ENCODE measurements around the gene OSGEPL1. TPM values are rescaled to one million over a fixed set of nuclear protein-coding genes. Genes with fewer than 3 reads are reported as not detected.
A peak's percentile ranks its signal among the peaks of the same experiment; 100 is the strongest.

Gene OSGEPL1
- total and polyA plus RNA-seq, 8 donors: 7.2 to 27.7 (median 24.4) TPM

- intact Hi-C loops (cut with DNase I): no loop called here
- H3K4me3 ChIP-seq: no peak overlapping the region
- H3K36me3 ChIP-seq: no peaks in the 10 kb centered on the region
- no peaks in the 10 kb centered on the region for H3K27me3 ChIP-seq
- DNase-seq: peak in 1 of 4 donors; percentile 51
- peak; percentile 75 for ATAC-seq
- no peak overlapping the region for H3K27ac ChIP-seq
- TF ChIP-seq CTCF (IDR thresholded peaks at IDR 0.05): peak; percentile 64 to 67
- no peaks in the 10 kb centered on the region for H3K4me1 ChIP-seq
- H3K9me3 ChIP-seq: no peaks in the 10 kb centered on the region
These were observed 64.3 kb downstream of the OSGEPL1 start for GRCh38 chr2:189698020-189698887.

Other genes with a start within 250 kb of the OSGEPL1 start
- gene SLC40A1, start 182.0 kb downstream of the OSGEPL1 start, total RNA-seq: 100 to 1,000 TPM; 104 to 153 TPM
- 100 to 1,000 TPM; 188 to 242 (median 216) TPM for gene SLC40A1, start 182.0 kb downstream of the OSGEPL1 start, polyA plus RNA-seq (ENCODE audit: insufficient read length in 6 of 6)
- 10 to 100 TPM; 34.1 to 37.0 TPM for gene ASNSD1, start 101.3 kb downstream of the OSGEPL1 start, total RNA-seq
- gene ASNSD1, start 101.3 kb downstream of the OSGEPL1 start, polyA plus RNA-seq (ENCODE audit: insufficient read length in 6 of 6): 10 to 100 TPM; 50.3 to 68.4 (median 58.1) TPM
- 1 to 10 TPM; 6.9 to 7.2 TPM for gene ANKAR, start 88.1 kb downstream of the OSGEPL1 start, total RNA-seq
- 10 to 100 TPM; 18.6 to 27.0 (median 20.8) TPM for gene ANKAR, start 88.1 kb downstream of the OSGEPL1 start, polyA plus RNA-seq (ENCODE audit: insufficient read length in 6 of 6)
- 10 to 100 TPM; 55.3 to 56.8 TPM for gene ORMDL1, start 21.5 kb upstream of the OSGEPL1 start, total RNA-seq
- 100 to 1,000 TPM in 4 of 6 donors, 10 to 100 TPM in 2; 86.0 to 121 (median 109) TPM for gene ORMDL1, start 21.5 kb upstream of the OSGEPL1 start, polyA plus RNA-seq (ENCODE audit: insufficient read length in 6 of 6)
- gene PMS1, start 21.7 kb upstream of the OSGEPL1 start, total RNA-seq: 10 to 100 TPM; 25.4 to 28.4 TPM
- gene PMS1, start 21.7 kb upstream of the OSGEPL1 start, polyA plus RNA-seq (ENCODE audit: insufficient read length in 6 of 6): 10 to 100 TPM; 41.6 to 51.6 (median 46.4) TPM